Panc1 (cell line): Measurements from ENCODE around the gene LRIF1.
"Not testable (repeated sequence)": the region's sequence is repeated elsewhere in the genome, so short reads cannot be mapped to it uniquely, and the experiment has no call there.

Experiments used
- SIN3A ChIP-seq: IDR thresholded peaks from 2 replicates; pipeline ENCODE4 v1.6.1; 2012; ENCODE audit warnings: low read depth, mild to moderate bottlenecking, low read length, moderate library complexity, borderline replicate concordance; ENCODE audit not compliant: insufficient read depth
- TF ChIP-seq, protein P1 (sequence below): fragments of 450-650 bp; IDR thresholded peaks from 2 replicates; pipeline ENCODE4 v1.5.1; 2017; ENCODE audit warnings: mild to moderate bottlenecking

DNA sequence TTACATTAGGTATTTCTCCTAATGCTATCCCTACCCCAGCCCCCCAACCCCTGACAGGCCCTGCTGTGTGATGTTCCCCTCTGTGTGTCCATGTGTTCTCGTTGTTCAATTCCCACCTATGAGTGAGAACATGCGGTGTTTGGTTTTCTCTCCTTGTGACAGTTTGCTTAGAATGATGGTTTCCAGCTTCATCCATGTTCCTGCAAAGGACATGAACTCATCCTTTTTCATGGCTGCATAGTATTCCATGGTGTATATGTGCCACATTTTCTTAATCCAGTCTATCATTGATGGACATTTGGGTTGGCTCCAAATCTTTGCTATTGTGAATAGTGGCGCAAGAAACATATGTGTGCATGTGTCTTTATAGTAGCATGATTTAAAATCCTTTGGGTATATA lies 32.6 kb downstream of the LRIF1 start:
- TF ChIP-seq, protein P1, sequence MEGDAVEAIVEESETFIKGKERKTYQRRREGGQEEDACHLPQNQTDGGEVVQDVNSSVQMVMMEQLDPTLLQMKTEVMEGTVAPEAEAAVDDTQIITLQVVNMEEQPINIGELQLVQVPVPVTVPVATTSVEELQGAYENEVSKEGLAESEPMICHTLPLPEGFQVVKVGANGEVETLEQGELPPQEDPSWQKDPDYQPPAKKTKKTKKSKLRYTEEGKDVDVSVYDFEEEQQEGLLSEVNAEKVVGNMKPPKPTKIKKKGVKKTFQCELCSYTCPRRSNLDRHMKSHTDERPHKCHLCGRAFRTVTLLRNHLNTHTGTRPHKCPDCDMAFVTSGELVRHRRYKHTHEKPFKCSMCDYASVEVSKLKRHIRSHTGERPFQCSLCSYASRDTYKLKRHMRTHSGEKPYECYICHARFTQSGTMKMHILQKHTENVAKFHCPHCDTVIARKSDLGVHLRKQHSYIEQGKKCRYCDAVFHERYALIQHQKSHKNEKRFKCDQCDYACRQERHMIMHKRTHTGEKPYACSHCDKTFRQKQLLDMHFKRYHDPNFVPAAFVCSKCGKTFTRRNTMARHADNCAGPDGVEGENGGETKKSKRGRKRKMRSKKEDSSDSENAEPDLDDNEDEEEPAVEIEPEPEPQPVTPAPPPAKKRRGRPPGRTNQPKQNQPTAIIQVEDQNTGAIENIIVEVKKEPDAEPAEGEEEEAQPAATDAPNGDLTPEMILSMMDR: not testable (repeated sequence)
- TF ChIP-seq SIN3A: not testable (repeated sequence)
